Colonic mucosa (tissue), 4 donors: ENCODE measurements around the gene GID8. TPM values are rescaled to one million over a fixed set of nuclear protein-coding genes. Genes with fewer than 3 reads are reported as not detected.

Experiments
- DNase-seq: peaks from one replicate; pipeline ENCODE4 v3.0.0-alpha.2; 2020
- H3K27ac ChIP-seq: fragments of 200-600 bp; one replicate; pipeline ENCODE4 v1.8.0; 2021
- H3K27me3 ChIP-seq: fragments of 200-600 bp; one replicate; pipeline ENCODE4 v1.8.0; 2021
- H3K36me3 ChIP-seq: fragments of 200-600 bp; one replicate; pipeline ENCODE4 v1.8.0; 2021
- H3K4me1 ChIP-seq: fragments of 200-600 bp; one replicate; pipeline ENCODE4 v1.8.0; 2021; ENCODE audit warnings: mild to moderate bottlenecking
- H3K4me3 ChIP-seq: fragments of 200-600 bp; one replicate; pipeline ENCODE4 v1.8.0; 2021
- H3K9ac ChIP-seq, 2 donors: one replicate each; pipeline ENCODE4 v1.7.0; 2013; ENCODE audit warnings: control low read depth in 2 of 2, low read depth in 2 of 2, low read length in 2 of 2
- H3K9me3 ChIP-seq: fragments of 200-600 bp; one replicate; pipeline ENCODE4 v1.8.0; 2021
- CTCF ChIP-seq: fragments of 200-600 bp; IDR thresholded peaks from one replicate; pipeline ENCODE4 v1.8.0; 2022; ENCODE audit warnings: antibody characterized with exemption, mild to moderate bottlenecking
- intact Hi-C: fragments of 100-400 bp; cut with DNase I; formaldehyde crosslinking; loops from one replicate; pipeline ENCODE4 v1.14.1; 2022
- total RNA-seq, 2 donors: library from RNA; stranded (reverse); fragmentation: NEBNext Ultra II Directional in 1 of 2; extraction: Animal tissue kit (Norgen Biotek cat#: 25700) in 1 of 2; gene quantifications; one replicate each; pipeline ENCODE4 v1.2.1, GENCODE V29; 2021
- donor health status: healthy.
- donor health status: DM: no; HTN: no; CAD: no.
- donor health status: DM: no; HTN: no; CAD: no.

The GID8 gene
- total RNA-seq, 2 donors from 2014 or later, result 37.3 to 40.4 TPM

DNA sequence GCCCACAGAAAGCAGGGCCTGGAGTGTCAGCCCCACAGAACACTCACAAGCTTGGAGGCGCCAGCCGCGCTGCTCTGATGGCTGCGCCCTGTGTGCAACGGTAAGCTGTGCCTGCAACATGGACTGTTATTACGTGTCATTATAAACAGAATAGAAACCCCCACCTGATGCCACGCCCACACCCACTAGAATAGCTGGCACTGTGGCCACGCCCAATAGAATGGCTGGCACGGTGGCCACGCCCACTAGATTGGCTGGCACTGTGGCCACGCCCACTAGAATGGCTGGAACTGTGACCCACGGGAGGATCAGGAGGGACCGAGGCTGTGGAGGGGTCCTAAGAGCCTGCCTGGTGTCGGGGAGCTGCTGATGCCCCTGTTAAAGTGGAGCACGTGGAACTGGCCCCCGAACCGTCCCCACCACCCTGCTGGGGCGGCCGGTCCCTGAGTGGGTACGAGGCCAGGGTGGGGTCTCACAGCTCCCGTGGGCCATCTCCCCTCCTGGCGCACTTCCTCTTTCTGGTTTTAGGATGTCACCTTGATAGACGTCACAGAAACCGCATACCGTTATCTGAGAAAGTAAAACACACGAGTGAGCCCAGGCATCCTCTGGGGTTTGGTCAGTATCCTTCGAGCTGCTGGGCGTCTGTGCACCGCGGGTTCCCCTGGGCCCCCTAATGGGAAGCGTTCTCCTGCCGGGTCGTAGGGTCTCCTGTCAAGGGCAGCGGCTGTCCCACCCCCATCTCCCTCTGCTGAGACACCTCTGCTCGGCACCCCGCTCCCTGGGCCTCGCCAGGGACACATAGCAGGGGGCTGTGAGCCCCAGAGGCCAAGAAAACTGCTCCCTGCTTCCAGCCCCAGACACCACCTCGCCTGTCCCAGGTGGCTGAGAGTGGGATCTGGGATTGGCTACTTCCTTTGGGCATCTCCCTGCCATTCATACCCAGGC lies 39.9 kb downstream of the GID8 start:
- no peak overlapping the region for H3K9ac ChIP-seq
- no peaks in the 10 kb centered on the region for H3K36me3 ChIP-seq
- no peak for TF ChIP-seq CTCF
- H3K27ac ChIP-seq, result no peak overlapping the region
- H3K4me3 ChIP-seq, result no peak overlapping the region
- peaks cover 47% of the 10 kb centered on the region for H3K27me3 ChIP-seq
- peak; percentile 58 for DNase-seq
- no peaks in the 10 kb centered on the region for H3K4me1 ChIP-seq
- H3K9me3 ChIP-seq, result no peaks in the 10 kb centered on the region
- intact Hi-C loops, result no loop called here

DNA sequence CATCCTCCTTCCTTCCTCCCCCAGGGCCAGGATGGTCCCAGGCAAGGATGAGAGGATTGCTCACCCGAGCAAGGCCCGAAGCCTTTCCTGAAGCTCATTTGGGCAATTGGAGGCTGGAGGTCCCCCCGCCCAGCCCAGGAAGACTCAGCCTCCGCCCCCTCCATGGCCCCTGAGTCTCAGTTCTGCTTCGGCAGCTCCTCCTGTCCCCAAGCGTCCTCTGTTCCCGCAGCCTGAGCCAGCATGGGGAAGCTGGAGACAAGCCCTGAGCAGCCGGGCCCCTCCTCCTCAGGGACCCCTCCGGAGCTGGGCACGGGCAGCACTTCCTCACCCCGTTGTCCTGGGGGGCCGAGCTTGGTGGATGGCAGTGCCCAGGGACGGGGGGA lies 40.6 kb downstream of the GID8 start:
- H3K4me1 ChIP-seq, result no peaks in the 10 kb centered on the region
- no peak overlapping the region for H3K4me3 ChIP-seq
- no peak overlapping the region for H3K27ac ChIP-seq
- H3K9me3 ChIP-seq, result no peaks in the 10 kb centered on the region
- no peaks in the 10 kb centered on the region for H3K36me3 ChIP-seq
- no peak overlapping the region for H3K9ac ChIP-seq
- intact Hi-C loops, result no loop called here
- H3K27me3 ChIP-seq, result peaks cover 40% of the 10 kb centered on the region
- TF ChIP-seq CTCF, result no peak
- DNase-seq, result no peak

DNA sequence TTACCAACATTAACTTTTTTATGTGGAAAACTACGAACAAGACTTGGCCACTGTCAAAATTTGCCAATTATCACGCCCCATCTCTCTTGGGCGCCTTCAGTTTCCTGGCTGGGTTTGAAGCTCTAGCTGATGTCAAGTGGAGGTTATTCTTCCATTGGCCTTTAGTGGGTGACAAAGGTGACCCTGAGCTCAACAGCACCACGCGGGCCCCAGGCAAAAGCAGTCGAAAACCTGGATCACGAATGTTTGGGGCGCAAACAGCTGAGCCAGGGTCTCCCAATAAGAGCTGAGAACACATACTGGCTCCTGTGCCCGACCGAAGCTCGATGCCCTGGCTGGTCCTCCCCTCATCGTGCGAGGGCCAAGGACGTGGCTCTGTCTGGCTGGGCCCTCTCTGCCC lies 41.4 kb downstream of the GID8 start:
- no peak for DNase-seq
- intact Hi-C loops, result no loop called here
- no peak overlapping the region for H3K4me3 ChIP-seq
- peaks cover 35% of the 10 kb centered on the region for H3K27me3 ChIP-seq
- H3K9me3 ChIP-seq, result no peaks in the 10 kb centered on the region
- no peaks in the 10 kb centered on the region for H3K4me1 ChIP-seq
- no peak overlapping the region for H3K27ac ChIP-seq
- no peak overlapping the region for H3K9ac ChIP-seq
- no peaks in the 10 kb centered on the region for H3K36me3 ChIP-seq
- TF ChIP-seq CTCF, result no peak

GRCh38 chr20:62979876-62980373 lies 42.0 kb downstream of the GID8 start:
- Histone ChIP-seq H3K36me3 (no peaks in the 10 kb centered on the region), H3K4me3 (no peak overlapping the region), H3K4me1 (no peaks in the 10 kb centered on the region), H3K9me3 (no peaks in the 10 kb centered on the region), H3K27me3 (peaks cover 29% of the 10 kb centered on the region), H3K27ac (no peak overlapping the region), H3K9ac (no peak overlapping the region)
- DNase-seq, result no peak
- no peak for TF ChIP-seq CTCF
- intact Hi-C loops, result no loop called here

- peaks cover 26% of the 10 kb centered on the region for H3K27me3 ChIP-seq
- H3K4me1 ChIP-seq, result no peaks in the 10 kb centered on the region
Measured at GRCh38 chr20:62980380-62980960, 42.5 kb downstream of the GID8 start.

More at GRCh38 chr20:62980380-62980960, 42.5 kb downstream of the GID8 start:
- intact Hi-C loops, result no loop called here
- no peaks in the 10 kb centered on the region for H3K9me3 ChIP-seq
- TF ChIP-seq CTCF, result no peak
- H3K9ac ChIP-seq, result no peak overlapping the region
- no peak for DNase-seq
- no peak overlapping the region for H3K4me3 ChIP-seq
- H3K36me3 ChIP-seq, result no peaks in the 10 kb centered on the region
- H3K27ac ChIP-seq, result no peak overlapping the region
